ENCODE results near the gene COX14.

- TF ChIP-seq SUZ12 (IDR thresholded peaks at IDR 0.05; ENCODE audit: unreplicated experiment) (no peak), CBX3 (IDR thresholded peaks at IDR 0.05; ENCODE audit: borderline replicate concordance, low read depth) (no peak), BHLHE40 (IDR thresholded peaks at IDR 0.05; ENCODE audit: borderline replicate concordance in 1 of 2, low read depth in 2 of 2, low read length in 1 of 2) (no peak), CTCF (IDR thresholded peaks at IDR 0.05 in 2 of 3, conservative IDR thresholded peaks at IDR 0.05 in 1 of 3; ENCODE audit: control insufficient read depth in 2 of 3, extremely low read depth in 1 of 3, insufficient read depth in 1 of 3, low read depth in 3 of 3, low read length in 3 of 3) (no peak), CHD2 (IDR thresholded peaks at IDR 0.05; ENCODE audit: borderline replicate concordance, low read depth, low read length) (no peak)
Observed at GRCh38 chr12:50089730-50090129, 22.3 kb upstream of the COX14 start.
